ENCODE results near the gene NAXE. TPM values are rescaled to one million over a fixed set of nuclear protein-coding genes. Genes with fewer than 3 reads are reported as not detected.

The NAXE gene
- total RNA-seq (2021): 96.6 and 100 TPM in 2 replicates
- long read RNA-seq, transcript NAXE-201 (5 exons, 1,012 nt): minor isoform, 12 of 213 reads
- long read RNA-seq, transcript NAXE-203 (6 exons, 1,125 nt): major isoform, 176 of 213 reads
- long read RNA-seq, partial matches to known transcripts: 1 of 213 reads
- long read RNA-seq, other reads (novel, unspliced or antisense): 22 of 213 reads

DNA sequence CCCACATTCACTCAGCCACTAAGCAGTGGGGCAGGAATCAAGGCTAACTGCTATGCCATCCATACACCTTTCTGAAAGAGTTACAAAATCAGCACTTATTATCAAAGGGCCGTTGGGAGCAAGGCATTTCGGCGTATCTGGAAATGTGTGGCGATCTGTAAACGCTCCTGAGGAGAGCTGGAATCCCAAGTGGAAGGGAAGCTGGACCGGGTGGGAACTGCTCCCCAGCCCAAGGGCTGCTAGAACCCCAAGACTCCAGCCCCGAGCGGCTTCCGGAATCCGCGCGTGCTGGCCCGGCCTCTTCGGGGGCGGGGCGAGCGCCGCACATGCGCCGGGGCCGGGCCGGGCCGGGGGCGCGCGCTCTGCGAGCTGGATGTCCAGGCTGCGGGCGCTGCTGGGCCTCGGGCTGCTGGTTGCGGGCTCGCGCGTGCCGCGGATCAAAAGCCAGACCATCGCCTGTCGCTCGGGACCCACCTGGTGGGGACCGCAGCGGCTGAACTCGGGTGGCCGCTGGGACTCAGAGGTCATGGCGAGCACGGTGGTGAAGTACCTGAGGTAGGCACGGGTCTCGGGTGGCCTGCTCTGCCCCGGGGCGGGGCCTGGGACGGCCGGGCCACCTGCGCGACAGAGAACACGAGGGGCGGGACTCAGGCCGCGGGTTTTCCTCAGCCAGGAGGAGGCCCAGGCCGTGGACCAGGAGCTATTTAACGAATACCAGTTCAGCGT is at the start of gene NAXE:
TSS of gene NAXE (plus strand) at position 345 of the 726 bp plus-strand sequence. CDS start at position 374, 29 bp downstream.
- peaks cover 2% of the 10 kb centered on the region for H4K20me1 ChIP-seq (ENCODE audit: control insufficient read depth, insufficient read depth, insufficient read length)
- Mint-ChIP-seq H3K9me3 (no peaks in the 10 kb centered on the region), H3K4me3 (peak within 1 kb of the TSS; percentile 79 to 88), H3K36me3 (ENCODE audit: insufficient read depth in 1 of 3, low read depth in 3 of 3) (peaks cover 16 to 43% (median 32%) of the 10 kb centered on the region in 3 experiments; a peak in 6 of 7 replicates), H3K27ac (peak within 1 kb of the TSS; percentile 80 to 95 (median 94)), H3K27me3 (ENCODE audit: low read depth) (no peaks in the 10 kb centered on the region), H3K4me1 (peaks cover 16 to 17% of the 10 kb centered on the region in 2 experiments)
- no peaks in the 10 kb centered on the region for H3K9me3 ChIP-seq (ENCODE audit: control insufficient read depth, low read depth, low read length)
- H3K79me2 ChIP-seq (ENCODE audit: insufficient read depth, low read length): no peaks in the 10 kb centered on the region
- H2BK120ac ChIP-seq (ENCODE audit: low read depth, low read length, poor library complexity, severe bottlenecking): no peak within 1 kb of the TSS
- H3K4me2 ChIP-seq (ENCODE audit: insufficient read depth, insufficient read length, low read length): peak within 1 kb of the TSS; percentile 74
- H3T11ph ChIP-seq (ENCODE audit: low read length): no peak within 1 kb of the TSS
- no peak within 1 kb of the TSS for H4K91ac ChIP-seq (ENCODE audit: insufficient read length, low read depth, low read length)
- peaks cover 3% of the 10 kb centered on the region for H3K23me2 ChIP-seq (ENCODE audit: insufficient read length, low read depth, low read length, poor library complexity, severe bottlenecking)
- H3K56ac ChIP-seq (ENCODE audit: insufficient read length, low read depth, low read length): no peak within 1 kb of the TSS
- no peak within 1 kb of the TSS for H2AK5ac ChIP-seq (ENCODE audit: insufficient read length, low read length)
- H2BK15ac ChIP-seq (ENCODE audit: low read depth, low read length): no peak within 1 kb of the TSS
- no peak within 1 kb of the TSS for H2BK20ac ChIP-seq (ENCODE audit: low read depth, low read length, poor library complexity, severe bottlenecking)
- H3K79me1 ChIP-seq (ENCODE audit: insufficient read depth, low read depth, low read length, poor library complexity, severe bottlenecking): no peaks in the 10 kb centered on the region
- no CpG with 5 or more reads among the region's 60 CpGs for WGBS (ENCODE audit: extremely low coverage, insufficient read length, low lambda C conversion rate)
- peak within 1 kb of the TSS; percentile 63 for H3K9ac ChIP-seq (ENCODE audit: extremely low read depth, insufficient read length, low read length)
- TF ChIP-seq, protein P1, sequence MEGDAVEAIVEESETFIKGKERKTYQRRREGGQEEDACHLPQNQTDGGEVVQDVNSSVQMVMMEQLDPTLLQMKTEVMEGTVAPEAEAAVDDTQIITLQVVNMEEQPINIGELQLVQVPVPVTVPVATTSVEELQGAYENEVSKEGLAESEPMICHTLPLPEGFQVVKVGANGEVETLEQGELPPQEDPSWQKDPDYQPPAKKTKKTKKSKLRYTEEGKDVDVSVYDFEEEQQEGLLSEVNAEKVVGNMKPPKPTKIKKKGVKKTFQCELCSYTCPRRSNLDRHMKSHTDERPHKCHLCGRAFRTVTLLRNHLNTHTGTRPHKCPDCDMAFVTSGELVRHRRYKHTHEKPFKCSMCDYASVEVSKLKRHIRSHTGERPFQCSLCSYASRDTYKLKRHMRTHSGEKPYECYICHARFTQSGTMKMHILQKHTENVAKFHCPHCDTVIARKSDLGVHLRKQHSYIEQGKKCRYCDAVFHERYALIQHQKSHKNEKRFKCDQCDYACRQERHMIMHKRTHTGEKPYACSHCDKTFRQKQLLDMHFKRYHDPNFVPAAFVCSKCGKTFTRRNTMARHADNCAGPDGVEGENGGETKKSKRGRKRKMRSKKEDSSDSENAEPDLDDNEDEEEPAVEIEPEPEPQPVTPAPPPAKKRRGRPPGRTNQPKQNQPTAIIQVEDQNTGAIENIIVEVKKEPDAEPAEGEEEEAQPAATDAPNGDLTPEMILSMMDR (conservative IDR thresholded peaks at IDR 0.05): no peak
- no peak within 1 kb of the TSS for H4K5ac ChIP-seq (ENCODE audit: insufficient read length, low read depth, low read length)
- H4K8ac ChIP-seq (replicated peaks; ENCODE audit: insufficient read length, low read depth, low read length): no peak within 1 kb of the TSS
- no peak within 1 kb of the TSS for H3K23ac ChIP-seq (ENCODE audit: insufficient read length, low read depth, low read length)
- H3K27ac ChIP-seq (ENCODE audit: insufficient read length, low read depth, low read length): peak within 1 kb of the TSS; percentile 20
- H3K4me1 ChIP-seq (ENCODE audit: insufficient read depth, low read length): no peaks in the 10 kb centered on the region
- H3K18ac ChIP-seq (ENCODE audit: insufficient read length, low read depth, low read length): no peak within 1 kb of the TSS
- peak within 1 kb of the TSS; percentile 71 for H2AFZ ChIP-seq (ENCODE audit: low read length)
- H3K4ac ChIP-seq (ENCODE audit: low read depth, low read length): no peak within 1 kb of the TSS
- no peak within 1 kb of the TSS for H2BK5ac ChIP-seq (ENCODE audit: insufficient read length, low read length)
- no peak within 1 kb of the TSS for H2BK12ac ChIP-seq (ENCODE audit: insufficient read length, low read depth, low read length)
- H3K27me3 ChIP-seq (ENCODE audit: insufficient read depth, low read length): no peaks in the 10 kb centered on the region
- H3K14ac ChIP-seq (ENCODE audit: insufficient read depth, low read length): peak within 1 kb of the TSS; percentile 82
- peak; percentile 81 for DNase-seq

Data from H9 (cell line).